Fibroblast of lung (primary cell): ENCODE data around the gene CAMK2B. TPM values are rescaled to one million over a fixed set of nuclear protein-coding genes. Genes with fewer than 3 reads are reported as not detected.

ENCODE experiments used
- DNase-seq, 2 donors: peaks; one replicate each; pipeline versions ENCODE4 v3.0.0 to v3.0.0-alpha.2; 2010; ENCODE audit warnings: low read depth in 2 of 2
- H2AFZ ChIP-seq: 2 replicates; pipeline ENCODE4 v1.5.1; 2012; ENCODE audit warnings: low read length, control low read depth, inconsistent platforms
- H3K27ac ChIP-seq: 2 replicates; pipeline ENCODE4 v1.5.1; 2011; ENCODE audit warnings: low read length, control low read depth; ENCODE audit not compliant: insufficient read depth
- H3K27me3 ChIP-seq: 2 replicates; pipeline ENCODE4 v1.5.1; 2011; ENCODE audit warnings: mild to moderate bottlenecking, low read length; ENCODE audit not compliant: control insufficient read depth, insufficient read depth
- H3K36me3 ChIP-seq: 2 replicates; pipeline ENCODE4 v1.5.1; 2011; ENCODE audit warnings: low read length; ENCODE audit not compliant: control insufficient read depth, insufficient read depth
- H3K4me1 ChIP-seq: 2 replicates; pipeline ENCODE4 v1.5.1; 2011; ENCODE audit warnings: low read length; ENCODE audit not compliant: control insufficient read depth, insufficient read depth; ENCODE audit errors: extremely low read depth
- H3K4me2 ChIP-seq: 2 replicates; pipeline ENCODE4 v1.5.1; 2011; ENCODE audit warnings: low read length, control low read depth; ENCODE audit not compliant: insufficient read depth; ENCODE audit errors: extremely low read depth
- H3K4me3 ChIP-seq, 4 experiments: fragments of 200-600 bp in 1 of 4; sonication (generic) in 1 of 4; replicated peaks in 1 of 4; 2 replicates each; pipeline ENCODE4 v1.5.1; 2011 to 2016; ENCODE audit warnings: low read length in 4 of 4, low read depth in 3 of 4, mild to moderate bottlenecking in 3 of 4, control low read depth in 2 of 4, inconsistent platforms in 1 of 4, mixed read lengths in 1 of 4; ENCODE audit not compliant: insufficient read depth in 1 of 4; ENCODE audit errors: control extremely low read depth in 1 of 4
- H3K79me2 ChIP-seq: 2 replicates; pipeline ENCODE4 v1.5.1; 2012; ENCODE audit warnings: mild to moderate bottlenecking, low read length, inconsistent platforms; ENCODE audit not compliant: control insufficient read depth, insufficient read depth
- H3K9ac ChIP-seq: 2 replicates; pipeline ENCODE4 v1.5.1; 2011; ENCODE audit warnings: mild to moderate bottlenecking, low read length, control low read depth; ENCODE audit not compliant: insufficient read depth
- H3K9me3 ChIP-seq: 2 replicates; pipeline ENCODE4 v1.5.1; 2012; ENCODE audit warnings: low read depth, low read length; ENCODE audit not compliant: control insufficient read depth, insufficient read depth
- H4K20me1 ChIP-seq: 2 replicates; pipeline ENCODE4 v1.5.1; 2011; ENCODE audit warnings: low read length; ENCODE audit not compliant: control insufficient read depth, insufficient read depth; ENCODE audit errors: extremely low read depth
- EZH2 ChIP-seq: IDR thresholded peaks from 2 replicates; pipeline ENCODE4 v1.5.1; 2012; ENCODE audit warnings: low read length, control low read depth, mild to moderate bottlenecking; ENCODE audit errors: missing control alignments
- polyA plus RNA-seq, 2 donors: library from polyadenylated mRNA; depleted of rRNA in 1 of 2; stranded (reverse) in 1 of 2; unstranded in 1 of 2; fragments of >200 nt; gene quantifications; 2 replicates each; pipeline ENCODE4 v1.2.1, GENCODE V29; 2011 to 2012; ENCODE audit warnings: missing spikeins in 1 of 2
- total RNA-seq: library from RNA; depleted of rRNA; stranded (reverse); fragments of >200 nt; gene quantifications from 2 replicates; pipeline ENCODE4 v1.2.1, GENCODE V29; 2014
- TF ChIP-seq, protein P1 (sequence below), 2 donors: IDR thresholded peaks in 1 of 2; conservative IDR thresholded peaks in 1 of 2; 1 replicate in 1 of 2; 2 replicates in 1 of 2; pipeline ENCODE4 v1.5.1; 2011 to 2012; ENCODE audit warnings: low read length in 2 of 2, control low read depth in 1 of 2, inconsistent platforms in 1 of 2, low read depth in 1 of 2, mild to moderate bottlenecking in 1 of 2

CAMK2B gene
- total and polyA plus RNA-seq, 2 donors (not counting 1 experiment from before 2014, with no cell fraction given), result 0.06 to 0.17 TPM

DNA sequence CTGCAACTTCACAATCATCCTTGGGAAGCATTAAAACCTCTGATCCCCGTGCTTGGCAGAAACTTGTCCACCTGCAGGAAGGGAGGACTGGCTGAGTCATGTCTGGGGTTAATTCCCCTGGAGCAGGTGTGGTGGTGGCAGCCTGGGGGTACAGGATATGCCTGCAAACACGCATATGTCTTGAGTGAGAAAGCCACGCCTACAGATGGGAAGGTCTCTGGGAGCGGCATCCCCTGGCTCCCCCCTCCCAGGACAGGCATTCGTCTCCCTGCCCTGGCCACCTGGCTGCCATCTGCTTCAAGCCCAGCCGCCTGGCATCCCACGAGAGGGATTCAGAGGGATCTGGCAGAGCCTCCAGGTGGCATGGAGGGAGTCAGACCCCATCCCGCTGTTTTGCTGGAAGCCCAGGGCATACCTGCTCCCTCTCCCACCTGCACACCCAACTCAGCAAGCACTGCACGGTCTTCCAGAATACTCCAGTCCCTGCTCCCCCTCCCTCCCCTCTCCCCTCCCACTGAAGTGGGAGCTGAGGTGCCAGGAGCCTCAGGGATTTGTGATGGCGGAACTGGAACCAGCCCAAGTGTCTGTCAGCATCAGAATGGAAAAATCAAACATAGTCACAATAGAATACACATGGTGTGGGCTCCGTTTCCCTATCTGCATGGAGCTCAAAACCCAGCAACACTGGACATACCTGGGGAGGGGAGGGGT, 61.0 kb downstream of the CAMK2B start:
- H2AFZ ChIP-seq, result no peak overlapping the region
- H3K79me2 ChIP-seq, result no peaks in the 10 kb centered on the region
- peaks cover 4% of the 10 kb centered on the region for H3K4me1 ChIP-seq
- no peak overlapping the region for H3K4me3 ChIP-seq
- H3K27me3 ChIP-seq, result peaks cover 11% of the 10 kb centered on the region
- no peaks in the 10 kb centered on the region for H4K20me1 ChIP-seq
- no peak overlapping the region for H3K9ac ChIP-seq
- no peaks in the 10 kb centered on the region for H3K36me3 ChIP-seq
- no peak for DNase-seq
- H3K4me2 ChIP-seq, result no peak overlapping the region
- no peak for TF ChIP-seq EZH2
- TF ChIP-seq, protein P1, sequence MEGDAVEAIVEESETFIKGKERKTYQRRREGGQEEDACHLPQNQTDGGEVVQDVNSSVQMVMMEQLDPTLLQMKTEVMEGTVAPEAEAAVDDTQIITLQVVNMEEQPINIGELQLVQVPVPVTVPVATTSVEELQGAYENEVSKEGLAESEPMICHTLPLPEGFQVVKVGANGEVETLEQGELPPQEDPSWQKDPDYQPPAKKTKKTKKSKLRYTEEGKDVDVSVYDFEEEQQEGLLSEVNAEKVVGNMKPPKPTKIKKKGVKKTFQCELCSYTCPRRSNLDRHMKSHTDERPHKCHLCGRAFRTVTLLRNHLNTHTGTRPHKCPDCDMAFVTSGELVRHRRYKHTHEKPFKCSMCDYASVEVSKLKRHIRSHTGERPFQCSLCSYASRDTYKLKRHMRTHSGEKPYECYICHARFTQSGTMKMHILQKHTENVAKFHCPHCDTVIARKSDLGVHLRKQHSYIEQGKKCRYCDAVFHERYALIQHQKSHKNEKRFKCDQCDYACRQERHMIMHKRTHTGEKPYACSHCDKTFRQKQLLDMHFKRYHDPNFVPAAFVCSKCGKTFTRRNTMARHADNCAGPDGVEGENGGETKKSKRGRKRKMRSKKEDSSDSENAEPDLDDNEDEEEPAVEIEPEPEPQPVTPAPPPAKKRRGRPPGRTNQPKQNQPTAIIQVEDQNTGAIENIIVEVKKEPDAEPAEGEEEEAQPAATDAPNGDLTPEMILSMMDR (conservative IDR thresholded peaks at IDR 0.05 in 1 of 2, IDR thresholded peaks at IDR 0.05 in 1 of 2; ENCODE audit: low read depth in 1 of 2, low read length in 2 of 2), result no peak
- H3K9me3 ChIP-seq, result no peaks in the 10 kb centered on the region
- H3K27ac ChIP-seq, result no peak overlapping the region

DNA sequence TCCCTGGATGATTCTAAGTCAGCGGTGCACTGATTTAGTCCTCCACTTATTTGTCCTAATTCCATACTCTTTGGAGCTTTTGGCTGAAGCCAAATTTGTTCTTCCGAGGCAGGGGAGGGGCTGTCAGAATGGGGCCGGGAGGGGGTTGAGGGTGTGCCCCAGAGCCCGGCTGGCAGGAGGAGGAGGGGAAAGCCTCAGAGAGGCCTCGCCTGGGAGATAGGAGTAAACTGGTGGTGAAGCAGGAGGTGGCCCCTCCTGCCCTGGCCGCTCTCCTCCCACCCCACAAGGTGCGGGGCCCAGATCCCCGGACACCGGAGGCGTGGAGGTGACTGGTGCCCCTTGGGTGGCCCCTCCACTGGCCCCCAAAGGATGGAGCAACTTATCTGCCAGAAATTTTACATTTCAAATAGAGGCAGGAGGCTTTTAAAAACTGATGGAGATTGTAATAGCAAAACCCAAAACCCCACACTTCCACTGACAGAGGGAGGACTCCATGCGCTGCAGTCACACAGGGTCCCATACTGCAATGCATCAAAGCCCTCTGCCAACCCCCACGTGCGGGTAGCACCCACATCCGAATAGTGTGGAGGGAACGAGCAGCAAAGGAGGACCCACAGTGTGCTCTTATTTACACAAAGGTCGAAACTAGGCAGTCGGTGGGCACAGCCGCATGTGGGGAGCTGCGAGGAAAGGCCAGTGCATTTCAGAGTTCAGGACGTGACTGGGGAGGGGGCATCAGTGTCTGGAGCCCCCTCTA, 61.9 kb downstream of the CAMK2B start:
- TF ChIP-seq, protein P1 (conservative IDR thresholded peaks at IDR 0.05 in 1 of 2, IDR thresholded peaks at IDR 0.05 in 1 of 2; ENCODE audit: low read depth in 1 of 2, low read length in 2 of 2), result no peak
- TF ChIP-seq EZH2, result no peak
- no peak for DNase-seq

DNA sequence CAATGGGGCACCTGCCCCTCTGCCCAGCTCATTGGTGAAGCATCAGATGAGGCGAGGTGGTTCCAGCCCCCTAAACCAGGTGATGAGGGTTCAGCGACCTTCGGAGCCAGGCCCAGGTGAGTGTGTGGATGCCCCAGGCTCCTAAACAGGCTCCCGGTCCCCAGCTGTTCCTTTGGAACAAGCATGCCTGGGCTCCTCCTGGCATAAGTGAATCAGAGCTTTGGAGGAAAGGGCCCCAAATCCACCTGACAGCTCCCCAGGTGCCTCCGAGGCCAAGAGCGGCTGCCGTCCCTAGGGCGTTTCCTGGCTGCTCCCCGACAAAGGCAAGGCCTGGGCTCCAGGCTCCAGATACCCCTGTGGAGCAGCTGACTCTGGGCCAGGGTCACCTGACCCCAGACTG, 63.4 kb downstream of the CAMK2B start:
- no peak overlapping the region for H3K4me2 ChIP-seq
- peaks cover 8% of the 10 kb centered on the region for H3K27me3 ChIP-seq
- TF ChIP-seq, protein P1 (conservative IDR thresholded peaks at IDR 0.05 in 1 of 2, IDR thresholded peaks at IDR 0.05 in 1 of 2; ENCODE audit: low read depth in 1 of 2, low read length in 2 of 2), result no peak
- no peak for TF ChIP-seq EZH2
- no peak overlapping the region for H2AFZ ChIP-seq
- no peaks in the 10 kb centered on the region for H4K20me1 ChIP-seq
- no peaks in the 10 kb centered on the region for H3K36me3 ChIP-seq
- H3K4me1 ChIP-seq, result peaks cover 26% of the 10 kb centered on the region
- H3K27ac ChIP-seq, result no peak overlapping the region
- no peak for DNase-seq
- no peaks in the 10 kb centered on the region for H3K79me2 ChIP-seq
- H3K9me3 ChIP-seq, result no peaks in the 10 kb centered on the region
- H3K4me3 ChIP-seq, result no peak overlapping the region
- H3K9ac ChIP-seq, result no peak overlapping the region

More for the DNA sequence above, 61.9 kb downstream of the CAMK2B start:
- Histone ChIP-seq H4K20me1 (no peaks in the 10 kb centered on the region), H3K9me3 (no peaks in the 10 kb centered on the region), H3K4me3 (no peak overlapping the region), H3K9ac (no peak overlapping the region), H3K27me3 (peaks cover 11% of the 10 kb centered on the region), H3K36me3 (no peaks in the 10 kb centered on the region), H3K4me2 (no peak overlapping the region), H3K27ac (no peak overlapping the region), H2AFZ (no peak overlapping the region), H3K4me1 (peaks cover 12% of the 10 kb centered on the region), H3K79me2 (no peaks in the 10 kb centered on the region)
